Glutamatergic neuron (in vitro differentiated cells): Measurements from ENCODE around the gene KIF21B. TPM values are rescaled to one million over a fixed set of nuclear protein-coding genes. Genes with fewer than 3 reads are reported as not detected.
"Not testable (repeated sequence)": the region's sequence is repeated elsewhere in the genome, so short reads cannot be mapped to it uniquely, and the experiment has no call there.

Experiments
- DNase-seq: peaks from one replicate; pipeline ENCODE4 v3.0.0; 2022
- H3K27ac Mint-ChIP-seq: one replicate; pipeline ENCODE4 v1.8.0; 2020; ENCODE audit warnings: mild to moderate bottlenecking, mixed read lengths, inconsistent platforms; ENCODE audit not compliant: unreplicated experiment
- H3K27me3 Mint-ChIP-seq: one replicate; pipeline ENCODE4 v1.8.0; 2020; ENCODE audit warnings: mild to moderate bottlenecking, moderate library complexity, mixed read lengths, inconsistent platforms; ENCODE audit not compliant: unreplicated experiment
- H3K36me3 Mint-ChIP-seq: one replicate; pipeline ENCODE4 v1.8.0; 2020; ENCODE audit warnings: mild to moderate bottlenecking, mixed read lengths, inconsistent platforms; ENCODE audit not compliant: unreplicated experiment
- H3K4me1 Mint-ChIP-seq: one replicate; pipeline ENCODE4 v1.8.0; 2020; ENCODE audit warnings: mild to moderate bottlenecking, low read depth, mixed read lengths, inconsistent platforms; ENCODE audit not compliant: unreplicated experiment
- H3K4me3 Mint-ChIP-seq: one replicate; pipeline ENCODE4 v1.8.0; 2020; ENCODE audit warnings: mild to moderate bottlenecking, mixed read lengths, inconsistent platforms; ENCODE audit not compliant: unreplicated experiment
- H3K9me3 Mint-ChIP-seq: one replicate; pipeline ENCODE4 v1.8.0; 2020; ENCODE audit warnings: mild to moderate bottlenecking, moderate library complexity, mixed read lengths, inconsistent platforms; ENCODE audit not compliant: unreplicated experiment
- total RNA-seq: library from RNA; stranded (reverse); fragmentation: NEBNext Ultra II Directional; extraction: Animal tissue kit (Norgen Biotek cat#: 25700); gene quantifications from one replicate; pipeline ENCODE4 v1.2.1, GENCODE V29; 2021; ENCODE audit not compliant: unreplicated experiment
- TF ChIP-seq, protein P1 (sequence below): fragments of 200-600 bp; sonication (generic); IDR thresholded peaks from one replicate; pipeline ENCODE4 v1.5.0; 2021; ENCODE audit not compliant: partially characterized antibody, unreplicated experiment

The KIF21B gene
- total RNA-seq, 1 donor from 2014 or later = 51.1 TPM

DNA sequence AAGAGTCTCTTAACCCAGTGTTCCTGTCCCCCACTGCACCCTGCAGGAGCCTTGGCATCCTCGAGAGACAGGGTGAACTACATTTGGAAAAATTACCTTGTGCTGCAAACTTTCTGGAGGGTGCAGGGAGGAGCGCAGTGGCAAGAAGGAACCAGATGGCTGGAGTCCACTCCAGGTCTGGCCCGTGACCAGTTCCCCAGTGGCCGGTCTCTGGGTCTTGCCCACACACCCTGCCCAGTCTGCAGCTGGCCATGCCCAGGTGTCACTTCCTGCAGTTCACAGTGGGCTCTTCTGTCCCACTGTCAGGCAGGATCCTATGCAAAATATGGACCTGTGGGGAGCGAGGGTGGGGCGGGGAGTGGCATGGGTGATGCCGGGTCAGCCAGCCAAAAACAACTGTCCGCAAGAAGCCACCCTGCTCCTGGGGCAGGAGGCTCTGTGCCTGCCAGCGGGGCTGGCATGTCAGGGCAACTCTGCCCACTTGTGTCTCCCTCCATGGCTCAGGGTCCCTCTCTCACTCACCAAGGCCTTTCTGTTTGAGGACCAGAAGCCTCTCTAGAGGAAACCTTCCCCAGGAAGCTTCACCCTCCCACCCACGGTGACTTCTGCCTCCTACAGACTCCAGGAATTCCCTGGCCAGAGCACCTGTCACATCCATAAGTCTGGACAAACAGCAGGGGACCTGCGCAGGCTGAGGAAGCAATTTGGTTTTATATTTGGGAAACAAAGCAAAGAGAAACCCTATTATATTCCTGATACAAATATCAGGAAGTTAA, 55.6 kb downstream of the KIF21B start:
- H3K27me3 Mint-ChIP-seq = peaks cover 8% of the 10 kb centered on the region
- TF ChIP-seq, protein P1, sequence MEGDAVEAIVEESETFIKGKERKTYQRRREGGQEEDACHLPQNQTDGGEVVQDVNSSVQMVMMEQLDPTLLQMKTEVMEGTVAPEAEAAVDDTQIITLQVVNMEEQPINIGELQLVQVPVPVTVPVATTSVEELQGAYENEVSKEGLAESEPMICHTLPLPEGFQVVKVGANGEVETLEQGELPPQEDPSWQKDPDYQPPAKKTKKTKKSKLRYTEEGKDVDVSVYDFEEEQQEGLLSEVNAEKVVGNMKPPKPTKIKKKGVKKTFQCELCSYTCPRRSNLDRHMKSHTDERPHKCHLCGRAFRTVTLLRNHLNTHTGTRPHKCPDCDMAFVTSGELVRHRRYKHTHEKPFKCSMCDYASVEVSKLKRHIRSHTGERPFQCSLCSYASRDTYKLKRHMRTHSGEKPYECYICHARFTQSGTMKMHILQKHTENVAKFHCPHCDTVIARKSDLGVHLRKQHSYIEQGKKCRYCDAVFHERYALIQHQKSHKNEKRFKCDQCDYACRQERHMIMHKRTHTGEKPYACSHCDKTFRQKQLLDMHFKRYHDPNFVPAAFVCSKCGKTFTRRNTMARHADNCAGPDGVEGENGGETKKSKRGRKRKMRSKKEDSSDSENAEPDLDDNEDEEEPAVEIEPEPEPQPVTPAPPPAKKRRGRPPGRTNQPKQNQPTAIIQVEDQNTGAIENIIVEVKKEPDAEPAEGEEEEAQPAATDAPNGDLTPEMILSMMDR = no peak
- DNase-seq = no peak
- H3K4me1 Mint-ChIP-seq = peaks cover 2% of the 10 kb centered on the region
- H3K27ac Mint-ChIP-seq = no peak overlapping the region
- no peak overlapping the region for H3K4me3 Mint-ChIP-seq
- H3K9me3 Mint-ChIP-seq = peaks cover 2% of the 10 kb centered on the region
- H3K36me3 Mint-ChIP-seq = peaks cover 5% of the 10 kb centered on the region

DNA sequence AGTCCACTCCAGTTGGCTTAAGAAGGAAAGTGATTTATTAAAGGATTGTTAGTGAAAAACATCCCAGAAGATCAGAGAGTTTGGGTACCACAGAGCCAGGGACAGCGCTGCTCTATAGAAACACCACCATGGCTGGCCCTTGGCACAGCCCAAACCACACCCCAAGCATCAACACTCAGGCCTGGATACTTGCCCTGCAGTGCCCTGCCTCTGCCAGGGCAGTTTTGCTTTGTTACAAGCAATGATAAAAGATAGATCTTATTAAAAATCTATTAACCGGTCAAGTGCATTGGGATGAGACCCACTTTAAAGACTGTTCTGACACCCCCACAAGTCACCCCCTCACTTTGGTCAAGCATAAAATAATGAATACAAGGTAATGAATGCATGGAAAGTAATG, 56.6 kb downstream of the KIF21B start:
- H3K9me3 Mint-ChIP-seq = peaks cover 4% of the 10 kb centered on the region
- peaks cover 5% of the 10 kb centered on the region for H3K36me3 Mint-ChIP-seq
- no peak overlapping the region for H3K4me3 Mint-ChIP-seq
- no peak overlapping the region for H3K27ac Mint-ChIP-seq
- H3K4me1 Mint-ChIP-seq = peaks cover 6% of the 10 kb centered on the region
- no peak for DNase-seq
- TF ChIP-seq, protein P1 = no peak
- peaks cover 8% of the 10 kb centered on the region for H3K27me3 Mint-ChIP-seq

DNA sequence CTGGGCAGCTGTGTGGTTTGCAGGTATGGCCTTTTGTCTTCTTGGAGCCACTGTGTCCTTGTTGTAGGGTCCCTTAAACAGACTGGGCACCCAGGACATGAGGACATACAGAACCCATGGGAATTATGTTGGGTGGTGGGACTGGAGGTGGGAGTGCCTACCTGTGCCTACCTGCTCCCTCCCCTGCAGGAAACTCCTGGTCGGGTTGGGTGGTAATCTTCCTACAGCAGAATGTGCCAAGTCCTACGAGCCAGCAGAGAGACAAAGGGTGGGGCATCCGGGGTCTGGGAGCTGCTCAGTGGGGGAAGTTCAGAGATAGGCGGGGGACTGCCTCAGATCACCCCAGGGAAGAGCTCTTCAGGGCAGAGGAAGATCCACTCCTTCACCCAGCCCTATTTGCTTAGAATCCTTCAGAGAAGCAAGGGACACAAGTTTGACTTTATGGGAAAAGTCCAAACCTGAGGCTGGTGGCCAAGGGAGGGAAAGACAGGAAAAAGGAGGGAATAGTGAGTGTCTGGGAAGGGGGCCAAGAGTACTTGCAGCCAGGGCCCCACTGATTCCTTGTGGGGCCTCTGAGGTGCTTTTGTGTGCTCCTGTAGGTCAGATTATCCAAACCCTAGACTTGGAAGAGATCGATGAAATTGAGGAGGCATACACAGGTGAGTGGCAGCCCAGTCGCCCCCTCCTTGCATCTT, 58.3 kb downstream of the KIF21B start:
- H3K4me1 Mint-ChIP-seq = peaks cover 5% of the 10 kb centered on the region
- TF ChIP-seq, protein P1 = no peak
- H3K27me3 Mint-ChIP-seq = peaks cover 3% of the 10 kb centered on the region
- no peak overlapping the region for H3K4me3 Mint-ChIP-seq
- H3K27ac Mint-ChIP-seq = no peak overlapping the region
- H3K9me3 Mint-ChIP-seq = peaks cover 4% of the 10 kb centered on the region
- DNase-seq = no peak
- peaks cover 5% of the 10 kb centered on the region for H3K36me3 Mint-ChIP-seq

DNA sequence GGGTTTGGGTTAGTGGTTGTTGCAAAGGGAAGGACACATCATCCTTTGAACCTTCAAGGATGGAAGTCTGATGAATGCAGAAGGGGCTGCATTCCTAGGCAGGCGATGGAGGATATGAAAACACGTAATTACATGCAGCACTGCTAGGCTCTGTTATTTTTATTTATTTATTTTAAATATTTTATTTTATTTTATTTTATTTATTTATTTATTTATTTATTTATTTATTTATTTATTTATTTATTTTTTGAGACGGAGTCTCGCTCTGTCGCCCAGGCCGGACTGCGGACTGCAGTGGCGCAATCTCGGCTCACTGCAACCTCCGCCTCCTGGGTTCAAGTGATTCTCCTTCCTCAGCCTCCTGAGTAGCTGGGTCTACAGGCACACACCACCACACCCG, 59.6 kb downstream of the KIF21B start:
- H3K27ac Mint-ChIP-seq, H3K27me3 Mint-ChIP-seq, H3K4me3 Mint-ChIP-seq, H3K36me3 Mint-ChIP-seq, DNase-seq, H3K9me3 Mint-ChIP-seq, H3K4me1 Mint-ChIP-seq: not testable (repeated sequence)

DNA sequence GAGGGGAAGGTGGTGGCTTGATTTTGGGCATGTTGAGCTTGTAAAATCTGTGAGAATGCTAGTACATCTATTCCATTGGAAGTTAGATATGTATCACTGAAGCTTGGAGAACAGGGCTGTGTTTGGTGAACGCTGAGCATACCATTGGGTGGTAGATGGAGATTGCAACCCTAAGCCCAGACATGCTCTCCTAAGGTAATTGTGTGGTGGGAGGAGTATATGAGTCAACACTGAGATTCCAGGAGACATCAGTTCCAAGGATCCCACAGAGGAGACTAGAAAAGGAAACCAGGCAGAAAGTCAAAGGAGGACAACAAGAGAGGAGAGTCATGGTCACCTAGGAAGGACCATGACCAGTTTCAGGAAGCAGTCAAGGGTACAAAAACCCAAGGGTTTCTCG, 60.4 kb downstream of the KIF21B start:
- DNase-seq = no peak
- TF ChIP-seq, protein P1 = no peak

More for the DNA sequence above, 60.4 kb downstream of the KIF21B start:
- peaks cover 5% of the 10 kb centered on the region for H3K36me3 Mint-ChIP-seq
- no peak overlapping the region for H3K27ac Mint-ChIP-seq
- H3K4me3 Mint-ChIP-seq = no peak overlapping the region
- H3K9me3 Mint-ChIP-seq = peaks cover 4% of the 10 kb centered on the region
- H3K27me3 Mint-ChIP-seq = peaks cover 3% of the 10 kb centered on the region
- peaks cover 7% of the 10 kb centered on the region for H3K4me1 Mint-ChIP-seq
